Measurements from ENCODE around the gene LHPP.
"Not testable (repeated sequence)": the region's sequence is repeated elsewhere in the genome, so short reads cannot be mapped to it uniquely, and the experiment has no call there.

Gene LHPP, protein sequence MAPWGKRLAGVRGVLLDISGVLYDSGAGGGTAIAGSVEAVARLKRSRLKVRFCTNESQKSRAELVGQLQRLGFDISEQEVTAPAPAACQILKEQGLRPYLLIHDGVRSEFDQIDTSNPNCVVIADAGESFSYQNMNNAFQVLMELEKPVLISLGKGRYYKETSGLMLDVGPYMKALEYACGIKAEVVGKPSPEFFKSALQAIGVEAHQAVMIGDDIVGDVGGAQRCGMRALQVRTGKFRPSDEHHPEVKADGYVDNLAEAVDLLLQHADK

DNA sequence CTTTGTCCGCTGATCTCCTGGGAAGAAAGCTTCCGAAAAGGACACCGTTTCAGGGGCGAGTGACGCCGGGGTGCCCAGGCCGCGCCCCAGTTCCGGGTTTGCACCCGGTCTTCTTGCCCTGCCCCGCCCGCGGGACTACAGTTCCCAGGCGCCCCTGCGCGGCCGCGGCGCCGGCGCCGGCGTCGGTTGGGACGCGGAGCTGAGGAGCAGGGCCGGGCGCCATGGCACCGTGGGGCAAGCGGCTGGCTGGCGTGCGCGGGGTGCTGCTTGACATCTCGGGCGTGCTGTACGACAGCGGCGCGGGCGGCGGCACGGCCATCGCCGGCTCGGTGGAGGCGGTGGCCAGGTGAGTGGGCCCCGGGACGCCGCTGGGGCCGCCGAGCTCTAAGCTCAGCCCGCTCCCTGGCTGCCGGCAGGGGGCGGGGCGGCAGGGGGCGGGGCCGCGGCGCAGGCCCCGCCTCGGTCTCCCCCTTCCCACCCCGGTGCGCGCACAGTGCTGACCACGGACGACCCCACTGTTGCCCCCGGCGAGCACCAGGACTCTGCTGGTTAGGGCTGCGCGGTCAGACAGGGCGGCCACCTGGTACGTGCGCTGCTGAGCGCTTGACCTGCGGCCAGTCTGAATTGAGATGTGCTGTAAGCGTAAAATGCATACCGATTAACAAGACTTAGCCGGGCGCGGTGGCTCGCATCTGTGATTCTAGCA, at the start of gene LHPP:
TSS of gene LHPP (plus strand) at position 182 of the 706 bp plus-strand sequence. CDS start at position 222, 40 bp downstream.
- DNase-seq = peak; percentile 96

- DNase-seq = no peak
These were observed 47.5 kb upstream of the LHPP start for GRCh38 chr10:124414076-124414475.

- no peak for DNase-seq
These were observed 46.4 kb upstream of the LHPP start for GRCh38 chr10:124415210-124415609.

GRCh38 chr10:124416733-124417132, 44.9 kb upstream of the LHPP start:
- no peak for DNase-seq

GRCh38 chr10:124417895-124418725, 43.5 kb upstream of the LHPP start:
- DNase-seq = peak; percentile 88

DNA sequence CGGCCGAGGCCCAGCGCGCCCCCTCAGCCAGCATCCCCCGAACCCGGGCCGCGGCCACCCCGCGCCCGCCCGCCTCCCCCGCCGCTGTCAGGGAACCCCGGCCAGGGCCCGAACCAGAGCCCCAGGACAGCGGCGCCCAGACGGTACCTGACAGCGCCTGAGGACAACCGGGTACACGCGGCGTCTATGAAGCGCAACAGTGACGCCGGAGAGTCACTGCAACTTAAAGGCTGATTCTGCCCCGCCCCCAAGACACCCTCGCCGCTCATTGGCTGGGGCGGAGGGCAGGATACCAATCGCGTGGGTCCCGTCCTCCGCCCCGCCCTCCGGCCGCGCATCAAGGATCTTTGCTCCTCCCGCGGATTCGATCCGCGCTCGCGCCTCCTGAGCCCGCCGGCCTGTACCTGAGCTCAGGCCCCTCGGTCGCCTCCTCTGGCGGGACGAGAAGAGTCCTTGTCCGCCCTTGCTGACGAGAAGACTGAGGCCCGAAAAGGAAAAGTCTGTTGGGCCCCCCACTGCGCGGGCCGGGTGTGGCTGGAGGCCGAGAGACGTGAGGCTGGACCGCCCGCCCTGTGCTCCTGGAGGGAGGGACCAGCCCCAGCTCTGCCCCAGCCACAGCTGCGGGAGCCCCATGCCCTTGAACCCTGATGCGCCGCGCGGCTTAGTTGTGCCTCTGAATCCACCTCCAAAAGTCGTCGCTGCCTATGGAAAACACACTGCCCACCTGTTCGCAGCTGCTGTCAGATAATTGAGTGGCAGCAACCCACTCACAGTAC, 42.7 kb upstream of the LHPP start, which contains the start of gene OAT:
TSS of gene OAT (minus strand) at position 198 of the 776 bp plus-strand sequence. CDS start 6,752 bp downstream, outside the sequence.
- peak; percentile 96 for DNase-seq

DNA sequence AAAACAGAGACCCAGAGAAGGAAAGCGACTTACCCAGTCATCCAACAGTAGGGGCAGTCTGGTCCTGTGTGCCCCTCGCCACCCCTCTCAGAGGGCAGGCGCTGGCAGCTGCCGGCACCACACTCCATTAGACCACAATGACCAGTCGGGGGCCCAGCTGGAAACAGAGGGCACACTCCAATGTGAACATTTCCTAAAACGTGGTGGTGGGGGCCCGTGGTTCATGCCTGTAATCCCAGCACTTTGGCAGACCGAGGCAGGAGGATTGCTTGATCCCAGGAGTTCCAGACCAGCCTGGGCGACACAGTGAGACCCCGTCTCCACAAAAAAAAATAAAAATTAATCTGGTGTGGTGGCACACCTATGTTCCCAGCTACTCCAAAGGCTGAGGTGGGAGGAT, 42.0 kb upstream of the LHPP start:
- DNase-seq = no peak

DNA sequence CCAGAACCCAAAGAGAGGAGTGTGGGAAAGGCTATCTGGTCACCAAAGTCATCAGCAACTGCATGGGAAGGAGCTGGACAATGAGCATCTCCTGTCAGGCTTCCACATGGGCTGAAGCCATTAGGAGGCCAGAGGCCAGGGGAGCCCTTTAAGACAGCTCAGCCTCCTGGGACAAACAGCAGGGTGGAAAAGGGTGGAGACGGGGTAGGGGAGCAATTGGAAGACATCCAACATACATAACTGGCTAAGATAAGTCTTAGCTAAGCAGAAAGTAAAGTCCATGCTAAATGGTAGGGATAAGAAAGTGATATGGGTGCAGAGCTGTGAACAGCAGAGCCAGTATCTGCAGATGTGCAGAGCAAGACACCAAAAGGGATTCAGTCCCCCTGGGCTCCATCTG, 41.4 kb upstream of the LHPP start:
- no peak for DNase-seq

DNA sequence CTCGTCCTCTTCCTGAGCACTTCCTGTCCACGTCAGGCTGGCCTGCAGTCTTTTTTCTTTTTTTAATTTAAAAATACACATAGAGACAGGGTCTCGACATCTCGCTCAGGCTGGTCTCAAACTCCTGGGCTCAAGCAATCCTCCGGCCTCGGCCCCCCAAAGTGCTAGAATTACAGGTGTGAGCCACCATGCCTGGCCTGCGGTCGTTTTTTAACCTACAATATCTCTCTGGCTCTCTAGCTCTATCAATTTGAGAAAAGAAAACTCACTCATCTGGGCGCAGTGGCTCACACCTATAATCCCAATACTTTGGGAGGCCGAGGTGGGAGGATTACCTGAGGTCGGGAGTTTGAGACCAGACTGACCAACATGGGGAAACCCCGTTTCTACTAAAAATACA, 38.9 kb upstream of the LHPP start:
- no peak for DNase-seq

DNA sequence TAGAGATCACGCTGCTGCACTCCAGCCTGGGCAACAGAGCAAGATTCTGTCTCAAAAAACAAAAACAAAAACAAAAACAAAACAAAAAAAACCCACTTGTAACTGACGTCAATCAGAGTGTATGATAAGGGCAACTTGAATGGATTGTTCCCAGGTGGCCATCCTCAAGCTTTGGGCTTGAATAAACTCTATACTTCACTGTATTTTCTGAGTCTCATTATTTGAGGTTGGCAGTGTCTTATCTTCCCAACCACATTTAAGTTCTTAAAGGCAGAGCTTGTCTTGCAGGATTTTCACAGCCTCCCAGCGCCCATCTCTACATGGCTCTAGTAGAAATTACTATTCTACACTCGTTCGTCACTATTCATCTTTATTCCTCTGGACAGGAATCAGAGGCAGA, 37.8 kb upstream of the LHPP start:
- DNase-seq = no peak

DNA sequence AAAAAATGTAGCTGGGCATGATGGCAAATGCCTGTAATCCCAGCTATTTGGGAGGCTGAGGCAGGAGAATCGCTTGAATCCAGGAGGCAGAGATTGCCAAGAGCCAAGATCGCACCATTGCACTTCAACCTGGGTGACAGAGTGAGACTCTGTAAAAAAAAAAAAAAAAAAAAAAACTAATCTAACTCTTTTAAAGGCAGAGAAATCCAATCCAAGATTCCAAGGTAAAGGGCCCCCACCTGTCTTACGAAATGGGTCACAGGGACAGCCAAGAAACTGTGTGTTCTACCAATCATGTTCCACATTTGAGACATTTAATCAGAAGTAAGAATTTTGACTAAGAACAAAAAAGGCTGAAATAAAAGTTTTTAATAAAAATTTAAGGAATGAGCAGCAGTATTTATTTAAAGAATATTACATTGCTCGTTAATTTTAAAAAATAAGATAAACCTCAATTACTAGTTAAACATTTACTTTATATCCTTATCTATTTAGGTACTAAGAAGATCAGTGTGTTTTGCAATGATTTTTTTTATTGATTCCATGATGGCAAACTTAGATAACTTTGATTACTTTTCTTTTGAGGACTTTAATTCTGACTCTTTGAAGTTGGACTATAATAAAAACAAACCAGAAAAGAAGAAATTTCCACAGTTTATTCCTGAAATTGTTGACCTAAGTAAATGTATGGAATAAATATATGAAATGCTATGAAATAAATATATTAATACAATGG, 36.2 kb upstream of the LHPP start:
- no peak for DNase-seq

DNA sequence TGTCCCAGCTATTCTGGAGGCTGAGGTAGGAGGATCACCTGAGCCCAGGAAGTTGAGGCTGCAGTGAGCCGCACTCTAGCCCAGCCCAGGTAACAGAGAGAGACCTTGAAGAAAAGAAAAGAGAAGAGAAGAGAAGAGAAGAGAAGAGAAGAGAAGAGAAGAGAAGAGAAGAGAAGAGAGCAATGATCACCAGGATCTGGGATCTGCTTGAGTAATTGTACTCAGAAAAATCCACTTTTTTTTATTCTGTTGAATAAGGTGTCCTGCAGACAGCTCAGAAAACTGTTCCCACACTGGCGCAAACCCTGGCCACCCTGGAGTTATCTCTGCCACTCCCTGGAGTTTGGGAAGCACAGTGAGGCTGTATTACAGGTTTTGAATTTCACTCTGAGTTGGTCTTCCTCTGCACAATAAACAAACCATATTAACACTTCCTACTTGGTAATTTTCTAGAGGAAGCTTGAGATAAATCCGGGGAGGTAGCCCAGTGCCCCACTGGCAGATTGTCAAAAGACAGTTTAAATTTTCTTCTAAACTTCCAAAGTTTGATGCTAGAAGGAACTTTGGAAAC, 33.3 kb upstream of the LHPP start:
- no peak for DNase-seq

- DNase-seq = no peak
These were observed 32.0 kb upstream of the LHPP start for GRCh38 chr10:124429576-124429975.

GRCh38 chr10:124430077-124430476, 31.5 kb upstream of the LHPP start:
- no peak for DNase-seq

DNA sequence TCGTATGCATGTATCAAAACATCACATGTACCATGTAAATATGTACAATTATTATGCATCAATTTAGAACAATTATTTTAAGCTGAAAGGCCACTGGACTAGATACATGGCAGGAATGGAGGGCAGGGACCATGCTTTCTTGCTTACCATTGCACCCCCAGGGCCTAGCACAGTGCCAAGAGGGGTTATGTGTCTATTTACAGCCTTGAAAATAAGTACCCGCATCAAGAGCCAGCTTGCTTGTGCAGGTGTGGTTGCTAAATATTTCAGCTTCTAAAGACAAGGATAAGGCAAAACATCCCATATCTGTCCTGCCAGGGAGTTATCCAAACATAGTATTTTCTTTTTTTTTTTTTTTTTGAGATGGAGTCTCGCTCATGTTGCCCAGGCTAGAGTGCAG, 28.2 kb upstream of the LHPP start:
- no peak for DNase-seq

GRCh38 chr10:124435683-124436082, 25.9 kb upstream of the LHPP start:
- DNase-seq = not testable (repeated sequence)

DNA sequence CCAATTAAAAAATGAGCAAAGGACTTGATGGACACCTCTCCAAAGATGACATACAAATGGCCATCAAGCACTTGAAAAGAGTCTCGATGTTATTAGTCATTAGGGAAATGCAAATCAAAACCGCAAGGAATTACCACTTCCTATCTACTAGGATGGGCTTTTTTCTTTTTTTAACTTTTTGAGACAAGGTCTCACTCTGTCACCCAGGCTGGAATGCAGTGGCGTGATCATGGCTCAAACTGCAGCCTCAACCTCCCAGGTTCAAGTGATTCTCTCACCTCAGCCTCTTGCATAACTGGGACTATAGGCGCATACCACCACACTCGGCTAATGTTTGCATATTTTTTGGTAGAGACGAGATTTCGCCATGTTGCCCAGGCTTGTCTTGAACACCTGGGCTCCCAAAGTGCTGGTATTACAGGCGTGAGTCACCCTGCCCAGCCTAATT, 25.4 kb upstream of the LHPP start:
- no peak for DNase-seq

DNA sequence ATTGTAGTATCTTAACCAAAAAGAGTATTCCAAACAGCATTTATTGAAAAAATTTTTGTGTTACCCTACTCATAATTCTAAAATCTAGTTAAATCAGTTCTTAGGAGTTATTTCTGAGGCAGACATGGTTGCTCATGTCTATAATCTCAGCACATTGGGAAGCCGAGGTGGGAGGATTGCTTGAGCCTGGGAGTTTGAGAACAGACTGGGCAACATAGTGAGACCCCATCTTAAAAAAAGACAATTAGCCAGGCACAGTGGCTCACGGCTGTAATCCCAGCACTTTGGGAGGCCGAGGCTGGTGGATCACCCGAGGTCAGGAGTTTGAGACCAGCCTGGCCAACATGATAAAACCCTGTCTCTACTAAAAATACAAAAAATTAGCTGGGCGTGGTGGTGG, 19.9 kb upstream of the LHPP start:
- DNase-seq = not testable (repeated sequence)

DNA sequence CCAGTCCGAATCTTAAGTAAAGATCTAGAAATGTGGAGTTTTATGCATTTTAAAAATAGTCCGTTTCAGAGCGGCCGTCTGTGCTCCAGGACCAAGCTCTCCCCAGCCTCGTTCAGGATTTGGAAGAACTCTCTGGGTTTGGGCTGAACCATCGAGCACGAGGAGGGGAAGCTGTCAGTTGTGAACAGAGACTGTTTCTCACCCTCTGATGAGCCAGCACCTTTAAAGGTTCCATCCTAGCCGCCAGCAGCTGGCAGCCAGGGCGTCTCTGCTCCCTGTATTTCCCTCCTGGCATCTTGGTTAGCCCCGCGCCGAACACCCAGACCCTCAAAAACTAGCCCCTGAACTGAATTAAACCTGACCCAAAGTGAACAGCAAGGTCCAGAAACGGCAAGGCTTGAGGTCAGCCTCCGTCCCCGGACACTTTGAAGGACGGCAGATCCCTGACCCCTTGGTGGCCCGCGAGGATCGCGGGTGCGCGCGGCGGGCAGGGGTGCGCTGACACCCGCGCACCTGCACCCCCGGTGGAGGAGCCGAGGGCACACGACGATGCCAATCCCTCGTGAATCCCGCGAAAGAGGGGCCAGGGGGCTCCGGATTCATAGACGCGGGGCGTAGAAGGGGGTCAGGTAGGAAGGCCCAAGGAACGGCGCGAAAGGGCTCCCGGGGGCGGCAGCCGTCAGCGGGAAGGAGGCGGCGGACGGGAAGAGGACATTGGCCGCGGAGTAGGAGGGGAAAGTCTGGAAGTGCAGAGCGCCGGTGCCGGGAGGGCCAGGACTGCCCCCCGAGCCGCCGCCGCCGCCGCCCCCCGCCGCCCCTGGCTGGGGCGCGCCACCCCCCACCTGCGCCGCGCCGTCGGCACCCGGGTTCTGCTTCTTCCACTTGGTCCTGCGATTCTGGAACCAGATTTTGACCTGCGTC, 14.5 kb upstream of the LHPP start:
- DNase-seq = peak; percentile 30

DNA sequence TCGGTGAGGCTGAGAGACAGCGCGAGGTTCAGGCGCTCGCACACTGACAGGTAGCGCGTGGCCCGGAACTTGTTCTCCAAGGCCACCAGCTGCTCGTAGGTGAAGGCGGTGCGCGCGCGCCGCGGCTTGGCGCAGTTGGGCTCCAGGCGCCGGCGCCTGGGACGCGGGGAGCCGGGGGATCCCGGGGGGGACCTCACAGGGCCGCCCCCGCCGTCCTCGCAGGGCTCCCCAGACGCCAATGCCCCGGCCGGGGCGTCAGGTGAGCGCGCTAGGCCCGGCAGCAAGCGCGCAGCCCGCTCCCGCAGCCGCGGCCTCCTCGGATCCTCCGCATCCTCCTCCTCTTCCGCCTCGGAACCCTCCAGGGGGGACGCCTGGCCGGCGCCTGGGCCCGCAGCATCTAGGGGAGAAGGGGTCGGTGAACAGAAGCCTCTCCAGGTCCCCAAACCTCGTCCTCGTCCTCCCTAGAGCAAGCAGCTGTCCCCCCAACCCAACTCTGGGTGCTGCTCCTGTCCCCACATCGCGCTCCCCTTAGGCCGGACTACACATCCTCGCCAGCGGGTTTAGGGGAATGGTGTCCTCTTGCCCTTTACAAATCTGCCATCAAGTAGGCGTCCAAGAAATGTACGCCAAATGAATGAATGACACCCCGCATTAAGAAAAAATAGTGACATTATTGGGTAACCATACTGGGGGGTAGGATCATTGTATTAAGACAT, 13.7 kb upstream of the LHPP start:
- peak; percentile 48 for DNase-seq

Data from retina (tissue), 1 donor.